Activated naive CD8-positive, alpha-beta T cell treated with anti-CD3 and anti-CD28 coated beads, Interleukin-2, amount 10 ng/mL, durations not matched to agents 7 days and 5 days (primary cell): ENCODE results near the gene ALCAM. TPM values are rescaled to one million over a fixed set of nuclear protein-coding genes. Genes with fewer than 3 reads are reported as not detected.
"Not testable (repeated sequence)": the region's sequence is repeated elsewhere in the genome, so short reads cannot be mapped to it uniquely, and the experiment has no call there.

Experiments
- ATAC-seq: fragments of 150-1000 bp; cut with Tn5 transposase; one replicate; pipeline ENCODE4 v1.10.0; 2021; ENCODE audit warnings: low read depth, moderate library complexity
- POLR2A ChIA-PET: fragments of 350-600 bp; sonication (Branson Sonifier 250); formaldehyde crosslinking; loops from one replicate; lab custom pipeline; 2021; ENCODE audit warnings: antibody characterized with exemption; lab: Charles Lee
- DNase-seq: peaks from one replicate; pipeline ENCODE4 v3.0.0; 2021
- H3K27ac Mint-ChIP-seq: one replicate; pipeline ENCODE4 v1.8.0; 2022; ENCODE audit warnings: mild to moderate bottlenecking, mixed read lengths
- H3K27me3 Mint-ChIP-seq: one replicate; pipeline ENCODE4 v1.8.0; 2022; ENCODE audit warnings: mild to moderate bottlenecking, moderate library complexity, mixed read lengths
- H3K36me3 Mint-ChIP-seq: one replicate; pipeline ENCODE4 v1.8.0; 2021; ENCODE audit warnings: mild to moderate bottlenecking, mixed read lengths
- H3K4me1 Mint-ChIP-seq: one replicate; pipeline ENCODE4 v1.8.0; 2021; ENCODE audit warnings: mixed read lengths
- H3K4me3 Mint-ChIP-seq: one replicate; pipeline ENCODE4 v1.8.0; 2022; ENCODE audit warnings: mild to moderate bottlenecking, moderate library complexity, mixed read lengths
- H3K9me3 Mint-ChIP-seq: one replicate; pipeline ENCODE4 v1.8.0; 2021; ENCODE audit warnings: mixed read lengths
- total RNA-seq, 2 experiments: library from RNA; stranded (reverse); gene quantifications; one replicate each; pipeline ENCODE4 v1.2.3, GENCODE V29; 2021

The ALCAM gene
- total RNA-seq, 2 experiments from 2014 or later = 8.1 to 8.2 TPM

- Mint-ChIP-seq H3K36me3 (peaks cover 4% of the 10 kb centered on the region), H3K4me1 (peaks cover 4% of the 10 kb centered on the region), H3K9me3 (peaks cover 8% of the 10 kb centered on the region), H3K27me3 (no peaks in the 10 kb centered on the region), H3K27ac (no peak overlapping the region), H3K4me3 (no peak overlapping the region)
- POLR2A ChIA-PET = no interaction called here
- no peak for DNase-seq
- no peak for ATAC-seq
Measured at GRCh38 chr3:105387122-105387751, 20.5 kb downstream of the ALCAM start.

- DNase-seq (no peak), ATAC-seq (no peak)
- peaks cover 8% of the 10 kb centered on the region for H3K9me3 Mint-ChIP-seq
- no peak overlapping the region for H3K4me3 Mint-ChIP-seq
- no peaks in the 10 kb centered on the region for H3K27me3 Mint-ChIP-seq
- peaks cover under 1% of the 10 kb centered on the region for H3K36me3 Mint-ChIP-seq
- no peak overlapping the region for H3K27ac Mint-ChIP-seq
- no peaks in the 10 kb centered on the region for H3K4me1 Mint-ChIP-seq
- POLR2A ChIA-PET = no interaction called here
Measured at GRCh38 chr3:105388176-105388575, 21.5 kb downstream of the ALCAM start.

GRCh38 chr3:105389759-105390158 is 23.1 kb downstream of the ALCAM start:
- H3K4me3 Mint-ChIP-seq, H3K27me3 Mint-ChIP-seq, H3K36me3 Mint-ChIP-seq, H3K9me3 Mint-ChIP-seq, H3K4me1 Mint-ChIP-seq, H3K27ac Mint-ChIP-seq, POLR2A ChIA-PET, DNase-seq, ATAC-seq: not testable (repeated sequence)

GRCh38 chr3:105392598-105392997 is 25.9 kb downstream of the ALCAM start:
- ATAC-seq, H3K4me1 Mint-ChIP-seq, H3K9me3 Mint-ChIP-seq, H3K36me3 Mint-ChIP-seq, H3K27ac Mint-ChIP-seq, POLR2A ChIA-PET, H3K4me3 Mint-ChIP-seq, H3K27me3 Mint-ChIP-seq, DNase-seq: not testable (repeated sequence)

GRCh38 chr3:105394177-105394576 is 27.5 kb downstream of the ALCAM start:
- no peak overlapping the region for H3K4me3 Mint-ChIP-seq
- no peaks in the 10 kb centered on the region for H3K36me3 Mint-ChIP-seq
- no peak for ATAC-seq
- H3K27ac Mint-ChIP-seq = no peak overlapping the region
- H3K27me3 Mint-ChIP-seq = no peaks in the 10 kb centered on the region
- DNase-seq = no peak
- POLR2A ChIA-PET = no interaction called here
- no peaks in the 10 kb centered on the region for H3K4me1 Mint-ChIP-seq
- peaks cover 6% of the 10 kb centered on the region for H3K9me3 Mint-ChIP-seq

GRCh38 chr3:105397974-105398373 is 31.3 kb downstream of the ALCAM start:
- DNase-seq (no peak), ATAC-seq (no peak)
- H3K4me3 Mint-ChIP-seq = no peak overlapping the region
- POLR2A ChIA-PET = no interaction called here
- no peak overlapping the region for H3K27ac Mint-ChIP-seq
- H3K9me3 Mint-ChIP-seq = no peaks in the 10 kb centered on the region
- H3K27me3 Mint-ChIP-seq = no peaks in the 10 kb centered on the region
- H3K36me3 Mint-ChIP-seq = no peaks in the 10 kb centered on the region
- no peaks in the 10 kb centered on the region for H3K4me1 Mint-ChIP-seq

- ATAC-seq (no peak), DNase-seq (no peak)
- POLR2A ChIA-PET = no interaction called here
- Mint-ChIP-seq H3K27ac (no peak overlapping the region), H3K27me3 (no peaks in the 10 kb centered on the region), H3K4me1 (no peaks in the 10 kb centered on the region), H3K9me3 (no peaks in the 10 kb centered on the region), H3K36me3 (no peaks in the 10 kb centered on the region), H3K4me3 (no peak overlapping the region)
Measured at GRCh38 chr3:105398437-105398836, 31.7 kb downstream of the ALCAM start.

GRCh38 chr3:105399062-105399461 is 32.4 kb downstream of the ALCAM start:
- ATAC-seq = no peak
- H3K36me3 Mint-ChIP-seq = no peaks in the 10 kb centered on the region
- POLR2A ChIA-PET = no interaction called here
- no peak overlapping the region for H3K27ac Mint-ChIP-seq
- H3K4me1 Mint-ChIP-seq = no peaks in the 10 kb centered on the region
- no peak for DNase-seq
- no peak overlapping the region for H3K4me3 Mint-ChIP-seq
- no peaks in the 10 kb centered on the region for H3K9me3 Mint-ChIP-seq
- no peaks in the 10 kb centered on the region for H3K27me3 Mint-ChIP-seq

GRCh38 chr3:105399611-105400010 is 32.9 kb downstream of the ALCAM start:
- no peaks in the 10 kb centered on the region for H3K4me1 Mint-ChIP-seq
- no peaks in the 10 kb centered on the region for H3K27me3 Mint-ChIP-seq
- POLR2A ChIA-PET = no interaction called here
- H3K36me3 Mint-ChIP-seq = no peaks in the 10 kb centered on the region
- no peak for DNase-seq
- no peak overlapping the region for H3K4me3 Mint-ChIP-seq
- H3K9me3 Mint-ChIP-seq = no peaks in the 10 kb centered on the region
- no peak overlapping the region for H3K27ac Mint-ChIP-seq
- ATAC-seq = no peak

GRCh38 chr3:105401254-105401653 is 34.5 kb downstream of the ALCAM start:
- POLR2A ChIA-PET = no interaction called here
- Mint-ChIP-seq H3K36me3 (no peaks in the 10 kb centered on the region), H3K27me3 (no peaks in the 10 kb centered on the region), H3K27ac (no peak overlapping the region), H3K9me3 (no peaks in the 10 kb centered on the region), H3K4me1 (no peaks in the 10 kb centered on the region), H3K4me3 (no peak overlapping the region)
- ATAC-seq (no peak), DNase-seq (no peak)

GRCh38 chr3:105401691-105402149 is 35.0 kb downstream of the ALCAM start:
- no peak overlapping the region for H3K27ac Mint-ChIP-seq
- ATAC-seq (no peak), DNase-seq (no peak)
- H3K36me3 Mint-ChIP-seq = no peaks in the 10 kb centered on the region
- H3K27me3 Mint-ChIP-seq = no peaks in the 10 kb centered on the region
- no peak overlapping the region for H3K4me3 Mint-ChIP-seq
- H3K9me3 Mint-ChIP-seq = no peaks in the 10 kb centered on the region
- POLR2A ChIA-PET = no interaction called here
- H3K4me1 Mint-ChIP-seq = no peaks in the 10 kb centered on the region

GRCh38 chr3:105402287-105402801 is 35.6 kb downstream of the ALCAM start:
- no peak for ATAC-seq
- Mint-ChIP-seq H3K9me3 (no peaks in the 10 kb centered on the region), H3K4me1 (no peaks in the 10 kb centered on the region), H3K27ac (no peak overlapping the region), H3K4me3 (no peak overlapping the region), H3K36me3 (no peaks in the 10 kb centered on the region), H3K27me3 (no peaks in the 10 kb centered on the region)
- no peak for DNase-seq
- POLR2A ChIA-PET = no interaction called here

GRCh38 chr3:105403034-105403433 is 36.3 kb downstream of the ALCAM start:
- H3K9me3 Mint-ChIP-seq, H3K4me1 Mint-ChIP-seq, H3K27ac Mint-ChIP-seq, DNase-seq, ATAC-seq, H3K36me3 Mint-ChIP-seq, H3K27me3 Mint-ChIP-seq, H3K4me3 Mint-ChIP-seq, POLR2A ChIA-PET: not testable (repeated sequence)

GRCh38 chr3:105406268-105406667 is 39.6 kb downstream of the ALCAM start:
- ATAC-seq = no peak
- Mint-ChIP-seq H3K4me3 (no peak overlapping the region), H3K4me1 (no peaks in the 10 kb centered on the region), H3K36me3 (no peaks in the 10 kb centered on the region), H3K9me3 (no peaks in the 10 kb centered on the region), H3K27me3 (peaks cover 6% of the 10 kb centered on the region), H3K27ac (no peak overlapping the region)
- POLR2A ChIA-PET = no interaction called here
- DNase-seq = no peak
